ENCODE data around the gene ALAS1. TPM values are rescaled to one million over a fixed set of nuclear protein-coding genes. Genes with fewer than 3 reads are reported as not detected.

ALAS1 gene
- total and polyA plus RNA-seq, 2 experiments from 2014 or later = 85.3 to 90.1 TPM

GRCh38 chr3:52178537-52178936 lies 19.4 kb upstream of the ALAS1 start:
- H3K4me1 ChIP-seq (ENCODE audit: insufficient read depth) = no peaks in the 10 kb centered on the region
- 93% methylated on average over 1 of the region's 1 CpG for WGBS (ENCODE audit: low lambda C conversion rate, missing lambda C conversion rate)

GRCh38 chr3:52181543-52181942 lies 16.4 kb upstream of the ALAS1 start:
- H3K4me2 ChIP-seq = no peak overlapping the region
- H3K9me2 ChIP-seq (replicated peaks; ENCODE audit: insufficient read depth) = no peaks in the 10 kb centered on the region
- H3K27me3 ChIP-seq = no peaks in the 10 kb centered on the region
- WGBS (ENCODE audit: low lambda C conversion rate, missing lambda C conversion rate) = 75% methylated on average over 4 of the region's 4 CpGs
- H4K20me1 ChIP-seq (ENCODE audit: insufficient read depth, poor library complexity, severe bottlenecking) = no peaks in the 10 kb centered on the region
- H3K4me1 ChIP-seq (ENCODE audit: insufficient read depth) = peaks cover 10% of the 10 kb centered on the region
- no peak overlapping the region for H3K27ac ChIP-seq
- H3K36me3 ChIP-seq (replicated peaks; ENCODE audit: insufficient read depth, low read depth) = no peaks in the 10 kb centered on the region
- no peak for TF ChIP-seq CTCF (IDR thresholded peaks at IDR 0.05; ENCODE audit: poor library complexity)
- no peak for TF ChIP-seq EZH2 (IDR thresholded peaks at IDR 0.05; ENCODE audit: borderline replicate concordance)
- TF ChIP-seq EZH2phosphoT487 (IDR thresholded peaks at IDR 0.05; ENCODE audit: low read depth, severe bottlenecking, unreplicated experiment) = no peak
- no peak overlapping the region for H3K4me3 ChIP-seq
- no peaks in the 10 kb centered on the region for H3K9me3 ChIP-seq (ENCODE audit: low read depth)
- H2AFZ ChIP-seq = no peak overlapping the region
- no peaks in the 10 kb centered on the region for H3K79me2 ChIP-seq
- no peak for DNase-seq (ENCODE audit: low spot score)

More at GRCh38 chr3:52178537-52178936, 19.4 kb upstream of the ALAS1 start:
- TF ChIP-seq CTCF (IDR thresholded peaks at IDR 0.05; ENCODE audit: poor library complexity) (no peak), EZH2phosphoT487 (IDR thresholded peaks at IDR 0.05; ENCODE audit: low read depth, severe bottlenecking, unreplicated experiment) (no peak), EZH2 (IDR thresholded peaks at IDR 0.05; ENCODE audit: borderline replicate concordance) (no peak)
- no peak overlapping the region for H2AFZ ChIP-seq
- H3K9me2 ChIP-seq (replicated peaks; ENCODE audit: insufficient read depth) = no peaks in the 10 kb centered on the region
- no peaks in the 10 kb centered on the region for H3K79me2 ChIP-seq
- H3K4me2 ChIP-seq = no peak overlapping the region
- no peaks in the 10 kb centered on the region for H3K36me3 ChIP-seq (replicated peaks; ENCODE audit: insufficient read depth, low read depth)
- H3K27ac ChIP-seq = no peak overlapping the region
- H3K9me3 ChIP-seq (ENCODE audit: low read depth) = no peaks in the 10 kb centered on the region
- no peak overlapping the region for H3K4me3 ChIP-seq
- H3K27me3 ChIP-seq = no peaks in the 10 kb centered on the region
- no peak for DNase-seq (ENCODE audit: low spot score)
- no peaks in the 10 kb centered on the region for H4K20me1 ChIP-seq (ENCODE audit: insufficient read depth, poor library complexity, severe bottlenecking)

GRCh38 chr3:52182196-52182595 lies 15.8 kb upstream of the ALAS1 start:
- Histone ChIP-seq H3K9me2 (replicated peaks; ENCODE audit: insufficient read depth) (no peaks in the 10 kb centered on the region), H3K27me3 (no peaks in the 10 kb centered on the region), H4K20me1 (ENCODE audit: insufficient read depth, poor library complexity, severe bottlenecking) (no peaks in the 10 kb centered on the region), H3K27ac (no peak overlapping the region), H3K4me2 (no peak overlapping the region), H3K79me2 (no peaks in the 10 kb centered on the region), H3K9me3 (ENCODE audit: low read depth) (no peaks in the 10 kb centered on the region), H2AFZ (no peak overlapping the region), H3K4me1 (ENCODE audit: insufficient read depth) (peaks cover 10% of the 10 kb centered on the region), H3K36me3 (replicated peaks; ENCODE audit: insufficient read depth, low read depth) (no peaks in the 10 kb centered on the region), H3K4me3 (no peak overlapping the region)
- no peak for DNase-seq (ENCODE audit: low spot score)
- 73% methylated on average over 5 of the region's 5 CpGs for WGBS (ENCODE audit: low lambda C conversion rate, missing lambda C conversion rate)
- TF ChIP-seq EZH2phosphoT487 (IDR thresholded peaks at IDR 0.05; ENCODE audit: low read depth, severe bottlenecking, unreplicated experiment) = no peak
- TF ChIP-seq CTCF (IDR thresholded peaks at IDR 0.05; ENCODE audit: poor library complexity) = no peak
- no peak for TF ChIP-seq EZH2 (IDR thresholded peaks at IDR 0.05; ENCODE audit: borderline replicate concordance)

- Histone ChIP-seq H3K4me2 (no peak overlapping the region), H3K27ac (no peak overlapping the region), H2AFZ (no peak overlapping the region), H3K36me3 (replicated peaks; ENCODE audit: insufficient read depth, low read depth) (no peaks in the 10 kb centered on the region), H3K9me3 (ENCODE audit: low read depth) (no peaks in the 10 kb centered on the region), H4K20me1 (ENCODE audit: insufficient read depth, poor library complexity, severe bottlenecking) (no peaks in the 10 kb centered on the region), H3K79me2 (no peaks in the 10 kb centered on the region), H3K9me2 (replicated peaks; ENCODE audit: insufficient read depth) (no peaks in the 10 kb centered on the region), H3K27me3 (no peaks in the 10 kb centered on the region), H3K4me3 (no peak overlapping the region), H3K4me1 (ENCODE audit: insufficient read depth) (peaks cover 10% of the 10 kb centered on the region)
- WGBS (ENCODE audit: low lambda C conversion rate, missing lambda C conversion rate) = 86% methylated on average over 4 of the region's 4 CpGs
- DNase-seq (ENCODE audit: low spot score) = no peak
- no peak for TF ChIP-seq CTCF (IDR thresholded peaks at IDR 0.05; ENCODE audit: poor library complexity)
- no peak for TF ChIP-seq EZH2 (IDR thresholded peaks at IDR 0.05; ENCODE audit: borderline replicate concordance)
- TF ChIP-seq EZH2phosphoT487 (IDR thresholded peaks at IDR 0.05; ENCODE audit: low read depth, severe bottlenecking, unreplicated experiment) = no peak
These were observed 15.3 kb upstream of the ALAS1 start for GRCh38 chr3:52182691-52183090.
